A673 (cell line): Measurements from ENCODE around the gene CHMP2A. TPM values are rescaled to one million over a fixed set of nuclear protein-coding genes. Genes with fewer than 3 reads are reported as not detected.

Experiments used
- BruUV-seq: library from RNA; stranded (reverse); fragments of 400-500 nt; replicated peaks from 2 replicates; lab custom pipeline; 2021; lab: Mats Ljungman, UMichigan
- CTCF ChIA-PET: fragments of 300-600 bp; sonication (Branson Sonifier 250); formaldehyde crosslinking; loops from one replicate; lab custom pipeline; 2022; ENCODE audit warnings: antibody characterized with exemption; lab: Charles Lee
- POLR2A ChIA-PET: fragments of 300-600 bp; sonication (Branson Sonifier 250); formaldehyde crosslinking; loops from one replicate; lab custom pipeline; 2022; ENCODE audit warnings: antibody characterized with exemption; ENCODE audit not compliant: low non-redundant PET; lab: Charles Lee
- DNase-seq: peaks from one replicate; pipeline ENCODE4 v3.0.0-alpha.2; 2015; ENCODE audit warnings: low spot score
- H3K27ac ChIP-seq: fragments of 200-600 bp; sonication (generic); 2 replicates; pipeline ENCODE4 v1.5.1; 2016; ENCODE audit warnings: mixed run types, low read depth, mild to moderate bottlenecking, mixed read lengths, antibody characterized with exemption, low read length; ENCODE audit not compliant: poor library complexity, severe bottlenecking
- H3K27me3 ChIP-seq: fragments of 200-600 bp; sonication (generic); replicated peaks from 2 replicates; pipeline ENCODE4 v1.6.1; 2017; ENCODE audit warnings: mixed run types, low read depth, mild to moderate bottlenecking, mixed read lengths, antibody characterized with exemption, low read length; ENCODE audit not compliant: insufficient read depth, poor library complexity
- H3K36me3 ChIP-seq: fragments of 200-600 bp; sonication (generic); 2 replicates; pipeline ENCODE4 v1.6.1; 2016; ENCODE audit warnings: mixed run types, mild to moderate bottlenecking, mixed read lengths, antibody characterized with exemption, low read length; ENCODE audit not compliant: insufficient read depth, poor library complexity, severe bottlenecking
- H3K4me1 ChIP-seq: fragments of 200-600 bp; sonication (generic); 2 replicates; pipeline ENCODE4 v1.6.1; 2017; ENCODE audit warnings: mixed run types, mild to moderate bottlenecking, mixed read lengths, antibody characterized with exemption, low read length; ENCODE audit not compliant: insufficient read depth, poor library complexity, severe bottlenecking
- H3K4me3 ChIP-seq: fragments of 200-600 bp; sonication (generic); 2 replicates; pipeline ENCODE4 v1.5.1; 2016; ENCODE audit warnings: low read depth, mixed run types, mild to moderate bottlenecking, mixed read lengths, low read length; ENCODE audit not compliant: poor library complexity, severe bottlenecking
- H3K9me3 ChIP-seq: fragments of 200-600 bp; sonication (generic); 2 replicates; pipeline ENCODE4 v1.6.1; 2016; ENCODE audit warnings: mixed run types, low read depth, mild to moderate bottlenecking, mixed read lengths, antibody characterized with exemption, low read length; ENCODE audit not compliant: poor library complexity, severe bottlenecking
- CTCF ChIP-seq: fragments of 300-800, 200-600 bp; sonication (generic); conservative IDR thresholded peaks from 2 replicates; pipeline ENCODE4 v1.5.1; 2017; ENCODE audit warnings: low read depth, mild to moderate bottlenecking, antibody characterized with exemption, low read length, moderate library complexity, mixed read lengths
- EZH2 ChIP-seq: fragments of 200-600 bp; sonication (generic); IDR thresholded peaks from 2 replicates; pipeline ENCODE4 v1.6.1; 2017; ENCODE audit warnings: borderline replicate concordance, low read depth, mild to moderate bottlenecking, mixed read lengths, antibody characterized with exemption, low read length; ENCODE audit not compliant: poor library complexity, severe bottlenecking
- intact Hi-C: fragments of 100-400 bp; cut with micrococcal nuclease; formaldehyde crosslinking; loops from one replicate; pipeline ENCODE4 v1.10.0; 2022; ENCODE audit not compliant: unreplicated experiment
- total RNA-seq: library from RNA; stranded (reverse); gene quantifications from 2 replicates; pipeline ENCODE4 v1.2.3, GENCODE V29; 2021

The CHMP2A gene
- total RNA-seq, 1 experiment from 2014 or later, result 57.6 TPM

- ChIA-PET CTCF (no interaction called here), POLR2A (interaction anchor here (0.5 kb wide), 1 partner anchor 12 kb away, joined by 5 read pairs; the partner anchor contains the start of gene ZBTB45)
- H3K4me3 ChIP-seq, result no peak overlapping the region
- H3K27ac ChIP-seq, result no peak overlapping the region
- TF ChIP-seq EZH2 (no peak), CTCF (no peak)
- H3K9me3 ChIP-seq, result no peaks in the 10 kb centered on the region
- no peak for DNase-seq
- no TSS peak for BruUV-seq
- intact Hi-C loops, result no loop called here
- no peaks in the 10 kb centered on the region for H3K36me3 ChIP-seq
- H3K27me3 ChIP-seq, result no peaks in the 10 kb centered on the region
- H3K4me1 ChIP-seq, result no peaks in the 10 kb centered on the region
Observed at GRCh38 chr19:58531034-58531840, 23.7 kb downstream of the CHMP2A start.

GRCh38 chr19:58529405-58529804 lies 25.5 kb downstream of the CHMP2A start:
- DNase-seq, result no peak
- intact Hi-C loops, result no loop called here
- H3K4me1 ChIP-seq, result no peaks in the 10 kb centered on the region
- H3K27me3 ChIP-seq, result no peaks in the 10 kb centered on the region
- no peaks in the 10 kb centered on the region for H3K36me3 ChIP-seq
- CTCF ChIA-PET, result no interaction called here
- TF ChIP-seq EZH2 (no peak), CTCF (no peak)
- H3K4me3 ChIP-seq, result no peak overlapping the region
- no peak overlapping the region for H3K27ac ChIP-seq
- POLR2A ChIA-PET, result no interaction called here
- no TSS peak for BruUV-seq
- no peaks in the 10 kb centered on the region for H3K9me3 ChIP-seq

- Histone ChIP-seq H3K27ac (no peak overlapping the region), H3K4me1 (peaks cover 8% of the 10 kb centered on the region), H3K9me3 (no peaks in the 10 kb centered on the region), H3K4me3 (no peak overlapping the region), H3K36me3 (no peaks in the 10 kb centered on the region), H3K27me3 (no peaks in the 10 kb centered on the region)
- ChIA-PET POLR2A (interaction anchor here (0.7 kb wide), 1 partner anchor 50 kb away, joined by 18 read pairs; no protein-coding TSS in a partner anchor), CTCF (no interaction called here)
- intact Hi-C loops, result no loop called here
- BruUV-seq, result no TSS peak
- no peak for DNase-seq
- TF ChIP-seq EZH2 (no peak), CTCF (no peak)
Observed at GRCh38 chr19:58522709-58523108, 32.2 kb downstream of the CHMP2A start.
